Pancreas (tissue), 10 donors: ENCODE results near the gene PPP1R1B. TPM values are rescaled to one million over a fixed set of nuclear protein-coding genes. Genes with fewer than 3 reads are reported as not detected.
A peak's percentile ranks its signal among the peaks of the same experiment; 100 is the strongest.

Source experiments
- ATAC-seq, 4 donors: fragments of 200-7000 bp; cut with Tn5 transposase; one replicate each; pipeline versions ENCODE4 v1.8.0 to v1.9.1; 2020; ENCODE audit warnings: mild to moderate bottlenecking in 4 of 4, moderate library complexity in 4 of 4
- DNase-seq, 6 donors: peaks; one replicate each; pipeline ENCODE4 v3.0.0-alpha.2; 2020
- FAIRE-seq: peaks from 2 replicates; lab custom pipeline; 2012; peaks lifted over from hg19 to GRCh38; lab: Jason Lieb, UNC
- H3K27ac ChIP-seq, 4 donors: fragments of 200-600 bp; sonication (generic); 1 replicate in 3 of 4; 2 replicates in 1 of 4; pipeline versions ENCODE4 v1.5.0 to v1.8.0; 2020
- H3K27me3 ChIP-seq, 4 donors: fragments of 200-600 bp; one replicate each; pipeline ENCODE4 v1.8.0; 2021
- H3K36me3 ChIP-seq, 3 donors: fragments of 200-600 bp; sonication (generic) in 1 of 3; one replicate each; pipeline versions ENCODE4 v1.5.0 to v1.8.0; 2020 to 2021
- H3K4me1 ChIP-seq, 3 donors: fragments of 200-600 bp; one replicate each; pipeline ENCODE4 v1.8.0; 2021
- H3K4me3 ChIP-seq, 4 donors: fragments of 200-600 bp; sonication (generic) in 2 of 4; one replicate each; pipeline versions ENCODE4 v1.5.0 to v1.8.0; 2020 to 2021
- H3K9me3 ChIP-seq, 4 donors: fragments of 200-600 bp; one replicate each; pipeline ENCODE4 v1.8.0; 2021
- WGBS, 2 donors: extraction: QIAGEN DNeasy Blood & Tissue Kit; methylation state at CpG; one replicate each; pipeline ENCODE4 v1.1.7; 2013; 5-methylcytosine and 5-hydroxymethylcytosine counted together
- intact Hi-C, 3 donors: fragments of 100-400 bp; cut with DNase I; formaldehyde crosslinking; loops; one replicate each; pipeline versions ENCODE4 v1.11.1 to v1.14.2; 2022
- polyA plus RNA-seq, 2 donors: library from polyadenylated mRNA; stranded (reverse); fragments of 200-250 nt; gene quantifications; one replicate each; pipeline ENCODE4 v1.2.3, GENCODE V29; 2013
- total RNA-seq, 6 donors: library from RNA; stranded (reverse); fragmentation: NEBNext Ultra II Directional in 4 of 6; extraction: Animal tissue kit (Norgen Biotek cat#: 25700) in 4 of 6; gene quantifications; one replicate each; pipeline versions ENCODE4 v1.2.1 to v1.2.4, GENCODE V29; 2021 to 2023
- TF ChIP-seq, protein P1 (sequence below), 4 donors: fragments of 200-600 bp; sonication (generic) in 3 of 4; IDR thresholded peaks; one replicate each; pipeline versions ENCODE4 v1.5.0 to v1.8.0; 2021; ENCODE audit warnings: antibody characterized with exemption in 4 of 4
- donor health status: healthy with polysubstance abuse.
- donor health status: DM: no; HTN: no; CAD: no; lungs with moderate emphysema.
- donor health status: DM: no; HTN: no; CAD: no.
- donor health status: control.
- donor health status: control.
- donor health status: Bipolar disorder and iron deficiency.
- donor health status: DM: yes; HTN: yes; CAD: no.
- donor health status: DM: no; HTN: no; CAD: no.
- donor health status: DM: no; HTN: no; CAD: no.
- donor health status: DM: yes; HTN: yes; CAD: no.

The PPP1R1B gene
- total and polyA plus RNA-seq, 8 donors, result 42.8 to 201 (median 63.5) TPM

DNA sequence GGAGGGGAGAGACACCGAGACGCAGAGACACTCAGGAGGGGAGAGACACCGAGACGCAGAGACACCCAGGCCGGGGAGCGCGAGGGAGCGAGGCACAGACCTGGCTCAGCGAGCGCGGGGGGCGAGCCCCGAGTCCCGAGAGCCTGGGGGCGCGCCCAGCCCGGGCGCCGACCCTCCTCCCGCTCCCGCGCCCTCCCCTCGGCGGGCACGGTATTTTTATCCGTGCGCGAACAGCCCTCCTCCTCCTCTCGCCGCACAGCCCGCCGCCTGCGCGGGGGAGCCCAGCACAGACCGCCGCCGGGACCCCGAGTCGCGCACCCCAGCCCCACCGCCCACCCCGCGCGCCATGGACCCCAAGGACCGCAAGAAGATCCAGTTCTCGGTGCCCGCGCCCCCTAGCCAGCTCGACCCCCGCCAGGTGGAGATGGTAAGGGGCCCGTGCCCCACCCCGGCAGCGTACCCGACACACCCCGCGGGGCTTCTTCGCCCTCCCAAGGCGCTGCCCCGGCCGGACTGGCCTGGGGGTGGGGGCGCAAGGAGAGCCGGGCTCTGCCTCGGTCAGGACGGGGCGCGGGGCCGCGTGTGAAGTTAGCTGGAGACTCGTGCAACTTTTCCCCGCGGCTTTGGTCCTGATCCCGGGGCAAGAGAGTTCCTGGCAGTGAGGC is 427 bp downstream of the PPP1R1B start:
- intact Hi-C loops, result loop anchor here in 1 of 3 donors (2.0 kb wide), 1 partner anchor 78 kb away; no protein-coding TSS in a partner anchor
- H3K9me3 ChIP-seq, result no peaks in the 10 kb centered on the region
- peak overlapping the region; percentile 59 to 84 (median 73) for H3K27ac ChIP-seq
- TF ChIP-seq, protein P1, sequence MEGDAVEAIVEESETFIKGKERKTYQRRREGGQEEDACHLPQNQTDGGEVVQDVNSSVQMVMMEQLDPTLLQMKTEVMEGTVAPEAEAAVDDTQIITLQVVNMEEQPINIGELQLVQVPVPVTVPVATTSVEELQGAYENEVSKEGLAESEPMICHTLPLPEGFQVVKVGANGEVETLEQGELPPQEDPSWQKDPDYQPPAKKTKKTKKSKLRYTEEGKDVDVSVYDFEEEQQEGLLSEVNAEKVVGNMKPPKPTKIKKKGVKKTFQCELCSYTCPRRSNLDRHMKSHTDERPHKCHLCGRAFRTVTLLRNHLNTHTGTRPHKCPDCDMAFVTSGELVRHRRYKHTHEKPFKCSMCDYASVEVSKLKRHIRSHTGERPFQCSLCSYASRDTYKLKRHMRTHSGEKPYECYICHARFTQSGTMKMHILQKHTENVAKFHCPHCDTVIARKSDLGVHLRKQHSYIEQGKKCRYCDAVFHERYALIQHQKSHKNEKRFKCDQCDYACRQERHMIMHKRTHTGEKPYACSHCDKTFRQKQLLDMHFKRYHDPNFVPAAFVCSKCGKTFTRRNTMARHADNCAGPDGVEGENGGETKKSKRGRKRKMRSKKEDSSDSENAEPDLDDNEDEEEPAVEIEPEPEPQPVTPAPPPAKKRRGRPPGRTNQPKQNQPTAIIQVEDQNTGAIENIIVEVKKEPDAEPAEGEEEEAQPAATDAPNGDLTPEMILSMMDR (IDR thresholded peaks at IDR 0.05), result no peak
- FAIRE-seq (no peak), DNase-seq (peak in 2 of 6 donors; percentile 14 to 60), ATAC-seq (no peak)
- H3K4me3 ChIP-seq, result peak overlapping the region in 3 of 4 donors; percentile 34 to 44 (median 42)
- 5 to 6% methylated on average over 41 to 72 of the region's 72 CpGs for WGBS, 2 donors
- H3K4me1 ChIP-seq, result peaks cover 0 to 5% (median 4%) of the 10 kb centered on the region in 3 donors
- H3K27me3 ChIP-seq, result no peaks in the 10 kb centered on the region
- H3K36me3 ChIP-seq, result no peaks in the 10 kb centered on the region

GRCh38 chr17:39627712-39628516 is 1.2 kb downstream of the PPP1R1B start:
- Histone ChIP-seq H3K36me3 (no peaks in the 10 kb centered on the region), H3K9me3 (no peaks in the 10 kb centered on the region), H3K27me3 (no peaks in the 10 kb centered on the region), H3K4me3 (peak overlapping the region in 3 of 4 donors; percentile 34 to 44 (median 42)), H3K4me1 (peaks cover 0 to 4% (median 3%) of the 10 kb centered on the region in 3 donors), H3K27ac (peak overlapping the region; percentile 59 to 84 (median 73))
- FAIRE-seq (no peak), ATAC-seq (no peak), DNase-seq (peak in 1 of 6 donors; percentile 17)
- intact Hi-C loops, result loop anchor here in 1 of 3 donors (2.0 kb wide), 1 partner anchor 79 kb away; no protein-coding TSS in a partner anchor
- 47 to 63% methylated on average over 14 to 16 of the region's 16 CpGs for WGBS, 2 donors
- TF ChIP-seq, protein P1 (IDR thresholded peaks at IDR 0.05), result no peak

GRCh38 chr17:39628655-39629493 is 2.1 kb downstream of the PPP1R1B start:
- DNase-seq, result peak in 2 of 6 donors; percentile 39 to 53
- Histone ChIP-seq H3K27me3 (no peaks in the 10 kb centered on the region), H3K9me3 (no peaks in the 10 kb centered on the region), H3K27ac (peak overlapping the region; percentile 9 to 84 (median 70)), H3K36me3 (no peaks in the 10 kb centered on the region), H3K4me3 (peak overlapping the region in 3 of 4 donors; percentile 8 to 42 (median 31)), H3K4me1 (peaks cover 0 to 3% (median 0%) of the 10 kb centered on the region in 3 donors)
- WGBS, 2 donors, result 44 to 56% methylated on average over 10 of the region's 10 CpGs
- ATAC-seq, result peak in 3 of 4 donors; percentile 5 to 13 (median 7)
- TF ChIP-seq, protein P1 (IDR thresholded peaks at IDR 0.05), result no peak
- intact Hi-C loops, result no loop called here
- FAIRE-seq, result no peak

DNA sequence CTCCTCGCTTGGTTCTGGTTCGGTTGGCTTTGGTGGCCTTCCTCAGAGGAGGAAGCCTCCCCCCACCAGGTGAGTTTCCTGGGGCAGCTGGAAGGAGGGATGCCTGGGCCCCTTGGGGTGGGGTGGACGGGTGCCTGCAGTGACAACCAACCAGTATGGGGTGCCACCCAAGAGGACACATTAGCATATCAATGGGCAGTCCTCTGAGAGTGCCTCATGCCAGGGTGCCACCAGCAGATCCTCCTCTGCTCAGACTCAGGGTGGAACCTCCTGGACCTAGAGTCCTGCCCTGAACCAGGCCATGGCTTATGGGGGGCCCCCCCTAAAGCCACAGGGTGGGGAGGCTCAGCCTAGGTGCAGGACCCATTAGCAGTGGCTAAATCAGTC is 2.7 kb downstream of the PPP1R1B start:
- H3K9me3 ChIP-seq, result no peaks in the 10 kb centered on the region
- peak overlapping the region in 2 of 4 donors; percentile 31 to 42 for H3K4me3 ChIP-seq
- 40 to 53% methylated on average over 3 of the region's 3 CpGs for WGBS, 2 donors
- intact Hi-C loops, result no loop called here
- no peak for ATAC-seq
- H3K27ac ChIP-seq, result peak overlapping the region in 3 of 4 donors; percentile 67 to 84 (median 72)
- DNase-seq, result peak in 2 of 6 donors; percentile 31 to 47
- FAIRE-seq, result no peak
- no peaks in the 10 kb centered on the region for H3K27me3 ChIP-seq
- no peaks in the 10 kb centered on the region for H3K36me3 ChIP-seq
- TF ChIP-seq, protein P1 (IDR thresholded peaks at IDR 0.05), result no peak
- peaks cover 0 to 3% (median 0%) of the 10 kb centered on the region in 3 donors for H3K4me1 ChIP-seq
